ENCODE data around the gene AARS2. TPM values are rescaled to one million over a fixed set of nuclear protein-coding genes. Genes with fewer than 3 reads are reported as not detected.
A peak's percentile ranks its signal among the peaks of the same experiment; 100 is the strongest.

AARS2 gene
- total RNA-seq, 1 donor from 2014 or later: 34.3 TPM

- Mint-ChIP-seq H3K27me3 (peaks cover 84% of the 10 kb centered on the region), H3K36me3 (no peaks in the 10 kb centered on the region), H3K27ac (peak overlapping the region; percentile 34), H3K4me3 (no peak overlapping the region), H3K9me3 (no peaks in the 10 kb centered on the region), H3K4me1 (ENCODE audit: unreplicated experiment) (no peaks in the 10 kb centered on the region)
- no peak for DNase-seq (ENCODE audit: extremely low spot score, unreplicated experiment)
- TF ChIP-seq CTCF (conservative IDR thresholded peaks at IDR 0.05): no peak
These were observed 20.3 kb downstream of the AARS2 start for GRCh38 chr6:44292661-44293365.

- H3K36me3 Mint-ChIP-seq: no peaks in the 10 kb centered on the region
- DNase-seq (ENCODE audit: extremely low spot score, unreplicated experiment): no peak
- H3K27ac Mint-ChIP-seq: no peak overlapping the region
- no peak for TF ChIP-seq CTCF (conservative IDR thresholded peaks at IDR 0.05)
- no peaks in the 10 kb centered on the region for H3K4me1 Mint-ChIP-seq (ENCODE audit: unreplicated experiment)
- H3K9me3 Mint-ChIP-seq: no peaks in the 10 kb centered on the region
- no peak overlapping the region for H3K4me3 Mint-ChIP-seq
- H3K27me3 Mint-ChIP-seq: peaks cover 88% of the 10 kb centered on the region
These were observed 21.3 kb downstream of the AARS2 start for GRCh38 chr6:44291841-44292240.

- no peak for TF ChIP-seq CTCF (conservative IDR thresholded peaks at IDR 0.05)
- Mint-ChIP-seq H3K4me1 (ENCODE audit: unreplicated experiment) (no peaks in the 10 kb centered on the region), H3K9me3 (no peaks in the 10 kb centered on the region), H3K27ac (no peak overlapping the region), H3K27me3 (peaks cover 88% of the 10 kb centered on the region), H3K4me3 (no peak overlapping the region), H3K36me3 (no peaks in the 10 kb centered on the region)
- no peak for DNase-seq (ENCODE audit: extremely low spot score, unreplicated experiment)
These were observed 23.4 kb downstream of the AARS2 start for GRCh38 chr6:44289726-44290260.

GRCh38 chr6:44286747-44287146 lies 26.4 kb downstream of the AARS2 start:
- Mint-ChIP-seq H3K4me1 (ENCODE audit: unreplicated experiment) (no peaks in the 10 kb centered on the region), H3K36me3 (no peaks in the 10 kb centered on the region), H3K27ac (no peak overlapping the region), H3K27me3 (peaks cover 86% of the 10 kb centered on the region), H3K9me3 (no peaks in the 10 kb centered on the region), H3K4me3 (no peak overlapping the region)
- TF ChIP-seq CTCF (conservative IDR thresholded peaks at IDR 0.05): no peak
- DNase-seq (ENCODE audit: extremely low spot score, unreplicated experiment): no peak

- no peaks in the 10 kb centered on the region for H3K9me3 Mint-ChIP-seq
- H3K4me1 Mint-ChIP-seq (ENCODE audit: unreplicated experiment): no peaks in the 10 kb centered on the region
- TF ChIP-seq CTCF (conservative IDR thresholded peaks at IDR 0.05): no peak
- peaks cover 81% of the 10 kb centered on the region for H3K27me3 Mint-ChIP-seq
- no peak overlapping the region for H3K27ac Mint-ChIP-seq
- no peaks in the 10 kb centered on the region for H3K36me3 Mint-ChIP-seq
- no peak for DNase-seq (ENCODE audit: extremely low spot score, unreplicated experiment)
- H3K4me3 Mint-ChIP-seq: no peak overlapping the region
These were observed 26.9 kb downstream of the AARS2 start for GRCh38 chr6:44286285-44286565.

Data from type B pancreatic cell (in vitro differentiated cells).